Hepatocyte (in vitro differentiated cells): ENCODE measurements around the gene RPS18. TPM values are rescaled to one million over a fixed set of nuclear protein-coding genes. Genes with fewer than 3 reads are reported as not detected.

Source experiments
- DNase-seq: peaks from one replicate; pipeline ENCODE4 v3.0.0-alpha.2; 2016; ENCODE audit warnings: low spot score
- H2AFZ ChIP-seq: fragments of 200-600 bp; sonication (generic); 2 replicates; pipeline ENCODE4 v1.6.0; 2016; ENCODE audit warnings: antibody characterized with exemption, mild to moderate bottlenecking
- H3K27ac ChIP-seq: fragments of 200-600 bp; sonication (generic); 2 replicates; pipeline ENCODE4 v1.5.1; 2016; ENCODE audit warnings: mild to moderate bottlenecking
- H3K27me3 ChIP-seq: fragments of 200-600 bp; sonication (generic); 2 replicates; pipeline ENCODE4 v1.6.1; 2016
- H3K36me3 ChIP-seq: fragments of 200-600 bp; sonication (generic); replicated peaks from 2 replicates; pipeline ENCODE4 v1.5.1; 2016; ENCODE audit warnings: low read depth; ENCODE audit not compliant: insufficient read depth
- H3K4me1 ChIP-seq: fragments of 200-600 bp; sonication (generic); 2 replicates; pipeline ENCODE4 v1.5.1; 2016; ENCODE audit warnings: mild to moderate bottlenecking, moderate library complexity; ENCODE audit not compliant: insufficient read depth
- H3K4me2 ChIP-seq: fragments of 200-600 bp; sonication (generic); 2 replicates; pipeline ENCODE4 v1.6.0; 2016
- H3K4me3 ChIP-seq: fragments of 200-600 bp; sonication (generic); 2 replicates; pipeline ENCODE4 v1.5.1; 2016; ENCODE audit warnings: mild to moderate bottlenecking
- H3K79me2 ChIP-seq: fragments of 200-600 bp; sonication (generic); 2 replicates; pipeline ENCODE4 v1.6.0; 2017; ENCODE audit warnings: mild to moderate bottlenecking
- H3K9me2 ChIP-seq: fragments of 200-600 bp; sonication (generic); replicated peaks from 2 replicates; pipeline ENCODE4 v1.6.0; 2017; ENCODE audit warnings: mild to moderate bottlenecking; ENCODE audit not compliant: insufficient read depth
- H3K9me3 ChIP-seq: fragments of 200-600 bp; sonication (generic); 2 replicates; pipeline ENCODE4 v1.5.1; 2016; ENCODE audit warnings: low read depth, mild to moderate bottlenecking
- H4K20me1 ChIP-seq: fragments of 200-600 bp; sonication (generic); 2 replicates; pipeline ENCODE4 v1.6.0; 2016; ENCODE audit warnings: mild to moderate bottlenecking; ENCODE audit not compliant: insufficient read depth, poor library complexity, severe bottlenecking
- EZH2 ChIP-seq: fragments of 200-600 bp; sonication (generic); IDR thresholded peaks from 2 replicates; pipeline ENCODE4 v1.6.1; 2016; ENCODE audit warnings: antibody characterized with exemption, mild to moderate bottlenecking, borderline replicate concordance
- EZH2phosphoT487 ChIP-seq: fragments of 200-600 bp; sonication (generic); IDR thresholded peaks from one replicate; pipeline ENCODE4 v1.6.1; 2018; ENCODE audit warnings: antibody characterized with exemption, mild to moderate bottlenecking, low read depth, moderate library complexity; ENCODE audit not compliant: unreplicated experiment, severe bottlenecking
- WGBS: methylation state at CpG from one replicate; pipeline ENCODE4 v1.1.6; 2016; ENCODE audit warnings: low lambda C conversion rate; ENCODE audit errors: missing lambda C conversion rate; 5-methylcytosine and 5-hydroxymethylcytosine counted together
- polyA plus RNA-seq: library from polyadenylated mRNA; unstranded; fragments of >200 nt; fragmentation: Nextera tagmentation; extraction: Ambion mirVana; gene quantifications from 2 replicates; pipeline ENCODE4 v1.2.1, GENCODE V29; 2016
- total RNA-seq: library from RNA; depleted of rRNA; stranded (reverse); fragments of >200 nt; gene quantifications from 2 replicates; pipeline ENCODE4 v1.2.3, GENCODE V29; 2014
- TF ChIP-seq, protein P1 (sequence below): fragments of 200-600 bp; sonication (generic); IDR thresholded peaks from 2 replicates; pipeline ENCODE4 v1.5.1; 2016; ENCODE audit warnings: antibody characterized with exemption, mild to moderate bottlenecking; ENCODE audit not compliant: poor library complexity

The RPS18 gene
- total and polyA plus RNA-seq, 2 experiments from 2014 or later = 1,517 to 3,293 TPM

DNA sequence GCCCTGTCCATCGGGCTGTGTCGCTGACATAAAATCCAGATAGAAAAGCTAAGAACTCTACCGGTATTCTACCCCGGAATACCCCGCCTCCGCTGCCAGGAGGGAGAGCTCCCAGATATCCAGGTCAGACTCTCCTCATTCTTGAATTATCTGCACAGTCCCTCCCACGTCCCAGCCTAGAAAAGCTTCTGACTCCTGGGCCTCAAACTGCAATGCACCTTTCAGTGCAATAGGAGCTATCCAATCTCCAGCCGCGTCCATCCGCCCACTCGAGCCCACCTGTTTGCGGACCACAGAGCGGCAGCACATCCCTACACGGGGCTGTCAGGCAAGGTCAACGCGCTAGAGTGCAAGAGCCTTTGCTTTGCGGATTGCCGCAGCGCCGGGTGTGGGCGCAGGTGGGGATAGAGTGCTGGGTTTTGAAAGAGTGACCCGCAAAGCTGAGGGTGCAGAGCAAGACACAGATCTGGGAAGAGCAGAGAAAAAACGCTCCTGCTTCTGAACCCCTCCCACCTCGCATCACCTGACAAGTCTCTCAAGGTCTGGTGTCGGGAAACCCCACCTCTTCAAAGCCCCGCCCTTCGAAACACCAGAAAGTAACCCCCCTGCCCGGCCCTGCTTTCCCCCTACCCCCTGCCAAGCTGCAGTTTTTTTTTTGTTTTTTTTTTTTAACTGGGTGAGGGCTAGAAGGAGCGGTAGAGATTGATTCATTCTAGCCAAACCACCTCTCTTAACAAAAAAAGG is 40.7 kb downstream of the RPS18 start:
- Histone ChIP-seq H3K9me3 (no peaks in the 10 kb centered on the region), H3K9me2 (no peaks in the 10 kb centered on the region), H3K4me3 (peak overlapping the region; percentile 65), H3K4me2 (peak overlapping the region; percentile 84), H2AFZ (no peak overlapping the region), H3K27me3 (no peaks in the 10 kb centered on the region), H3K36me3 (no peaks in the 10 kb centered on the region), H3K4me1 (peaks cover 8% of the 10 kb centered on the region), H3K79me2 (peaks cover 53% of the 10 kb centered on the region), H3K27ac (peak overlapping the region; percentile 96), H4K20me1 (no peaks in the 10 kb centered on the region)
- TF ChIP-seq, protein P1, sequence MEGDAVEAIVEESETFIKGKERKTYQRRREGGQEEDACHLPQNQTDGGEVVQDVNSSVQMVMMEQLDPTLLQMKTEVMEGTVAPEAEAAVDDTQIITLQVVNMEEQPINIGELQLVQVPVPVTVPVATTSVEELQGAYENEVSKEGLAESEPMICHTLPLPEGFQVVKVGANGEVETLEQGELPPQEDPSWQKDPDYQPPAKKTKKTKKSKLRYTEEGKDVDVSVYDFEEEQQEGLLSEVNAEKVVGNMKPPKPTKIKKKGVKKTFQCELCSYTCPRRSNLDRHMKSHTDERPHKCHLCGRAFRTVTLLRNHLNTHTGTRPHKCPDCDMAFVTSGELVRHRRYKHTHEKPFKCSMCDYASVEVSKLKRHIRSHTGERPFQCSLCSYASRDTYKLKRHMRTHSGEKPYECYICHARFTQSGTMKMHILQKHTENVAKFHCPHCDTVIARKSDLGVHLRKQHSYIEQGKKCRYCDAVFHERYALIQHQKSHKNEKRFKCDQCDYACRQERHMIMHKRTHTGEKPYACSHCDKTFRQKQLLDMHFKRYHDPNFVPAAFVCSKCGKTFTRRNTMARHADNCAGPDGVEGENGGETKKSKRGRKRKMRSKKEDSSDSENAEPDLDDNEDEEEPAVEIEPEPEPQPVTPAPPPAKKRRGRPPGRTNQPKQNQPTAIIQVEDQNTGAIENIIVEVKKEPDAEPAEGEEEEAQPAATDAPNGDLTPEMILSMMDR = no peak
- TF ChIP-seq EZH2 (no peak), EZH2phosphoT487 (no peak)
- DNase-seq = peak; percentile 92
- WGBS = 6% methylated on average over 29 of the region's 29 CpGs

DNA sequence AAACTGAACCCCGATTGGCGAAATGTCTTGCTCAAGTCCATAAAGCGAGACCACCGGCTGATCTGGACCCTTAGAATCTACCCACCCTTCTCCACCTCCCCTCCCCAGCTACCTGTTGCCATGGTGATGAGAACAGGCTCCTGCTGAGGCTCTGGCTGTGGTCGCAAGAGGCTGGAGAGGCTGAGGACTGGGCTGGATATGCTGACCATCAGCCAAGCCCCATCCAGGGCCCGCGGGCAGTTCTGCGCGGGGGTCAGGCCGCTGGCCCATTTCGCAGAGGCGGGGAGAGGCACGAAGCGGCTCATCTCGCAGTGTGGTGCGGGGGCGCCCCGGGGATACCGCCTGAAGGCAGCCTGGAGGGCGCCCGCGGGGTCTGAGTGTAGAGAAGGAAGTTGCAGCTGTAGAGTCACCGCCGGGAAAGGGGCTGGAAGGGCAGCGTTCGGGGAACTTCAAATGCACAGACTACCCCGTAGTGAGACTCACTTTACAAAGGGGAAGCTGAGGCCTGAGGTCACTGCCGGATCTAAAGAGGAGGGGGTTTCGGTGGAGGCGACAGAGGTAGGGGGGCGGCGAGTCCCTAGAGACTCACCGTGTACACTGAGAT is 41.3 kb downstream of the RPS18 start:
- Histone ChIP-seq H3K4me3 (peak overlapping the region; percentile 65), H3K36me3 (no peaks in the 10 kb centered on the region), H3K79me2 (peaks cover 47% of the 10 kb centered on the region), H3K27me3 (no peaks in the 10 kb centered on the region), H3K9me3 (no peaks in the 10 kb centered on the region), H3K27ac (peak overlapping the region; percentile 96), H3K4me1 (peaks cover 8% of the 10 kb centered on the region), H4K20me1 (no peaks in the 10 kb centered on the region), H3K4me2 (peak overlapping the region; percentile 84), H3K9me2 (no peaks in the 10 kb centered on the region), H2AFZ (peak overlapping the region; percentile 65)
- TF ChIP-seq, protein P1 = no peak
- TF ChIP-seq EZH2 = no peak
- TF ChIP-seq EZH2phosphoT487 = no peak
- DNase-seq = peak; percentile 68
- under 1% methylated on average over 29 of the region's 33 CpGs for WGBS

DNA sequence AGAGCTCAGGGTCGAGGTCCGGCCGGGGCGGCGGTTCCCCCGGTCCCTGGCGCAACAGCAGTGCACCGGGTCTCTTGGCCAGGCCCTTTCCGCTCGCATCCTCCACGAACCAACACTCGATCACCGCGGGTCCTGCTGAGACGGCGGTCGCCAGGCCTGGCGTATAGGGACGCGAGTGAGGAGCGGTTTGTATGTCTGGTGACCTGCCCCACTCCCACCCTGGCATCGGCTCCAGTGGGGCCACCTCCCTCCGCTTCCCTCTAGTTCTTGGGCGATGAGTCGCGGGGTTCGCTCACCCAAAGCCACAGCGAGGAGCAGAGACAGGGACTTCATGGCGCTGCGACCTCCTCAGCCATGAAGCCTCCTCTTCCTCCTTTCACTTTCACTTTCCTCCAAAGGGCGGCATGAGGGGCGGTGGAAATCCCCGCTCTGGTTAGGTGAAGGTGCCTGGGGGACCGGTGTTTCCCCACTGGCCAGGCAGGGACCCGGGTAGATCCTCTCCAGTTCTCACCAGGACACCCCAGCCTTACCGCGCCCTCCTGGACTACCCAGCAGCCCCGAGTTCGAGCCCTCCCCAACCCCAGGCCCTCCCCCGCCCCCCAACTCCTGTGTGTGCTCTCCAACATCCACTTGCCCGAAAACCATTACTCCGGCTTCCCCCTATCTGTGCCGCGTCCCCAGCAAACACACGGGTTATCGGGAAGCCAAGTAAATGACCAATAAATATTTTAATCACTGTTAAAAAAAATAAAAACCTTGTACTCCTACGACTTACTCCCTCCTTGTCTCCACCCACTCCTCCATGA is 42.0 kb downstream of the RPS18 start, which contains the start of gene TAPBP:
Gene TAPBP, minus strand, starts transcription at position 370 of the 806 bp plus-strand sequence. Its CDS starts 37 bp downstream, at position 333.
- no peaks in the 10 kb centered on the region for H3K9me3 ChIP-seq
- H3K4me1 ChIP-seq = peaks cover 15% of the 10 kb centered on the region
- H3K9me2 ChIP-seq = no peaks in the 10 kb centered on the region
- no peaks in the 10 kb centered on the region for H3K36me3 ChIP-seq
- H3K27me3 ChIP-seq = no peaks in the 10 kb centered on the region
- peak within 1 kb of the TSS; percentile 65 for H2AFZ ChIP-seq
- no peaks in the 10 kb centered on the region for H4K20me1 ChIP-seq
- H3K4me3 ChIP-seq = peak within 1 kb of the TSS; percentile 65
- 1% methylated on average over 37 of the region's 47 CpGs for WGBS
- DNase-seq = peak; percentile 70
- TF ChIP-seq EZH2 (no peak), EZH2phosphoT487 (no peak)
- TF ChIP-seq, protein P1 = no peak
- peak within 1 kb of the TSS; percentile 84 for H3K4me2 ChIP-seq
- peak within 1 kb of the TSS; percentile 96 for H3K27ac ChIP-seq
- H3K79me2 ChIP-seq = peaks cover 40% of the 10 kb centered on the region
